ENCODE results near the gene HS6ST3.

- TF ChIP-seq POLR2AphosphoS5 (IDR thresholded peaks at IDR 0.05; ENCODE audit: low read depth, low read length) (no peak), POLR2A (IDR thresholded peaks at IDR 0.05; ENCODE audit: low read depth, low read length) (no peak)
These were observed 644.6 kb downstream of the HS6ST3 start for GRCh38 chr13:96734499-96734898.

Data from GM12892 (cell line).